Endothelial cell of umbilical vein (primary cell): Measurements from ENCODE around the gene NDUFB5. TPM values are rescaled to one million over a fixed set of nuclear protein-coding genes. Genes with fewer than 3 reads are reported as not detected.

Experiments
- BruUV-seq: library from RNA; stranded (reverse); fragments of 400-500 nt; replicated peaks from 2 replicates; lab custom pipeline; 2021; lab: Mats Ljungman, UMichigan
- CTCF ChIA-PET: fragments of 300-600, 350-600 bp; sonication (Branson Sonifier 250); formaldehyde crosslinking; loops from one replicate; lab custom pipeline; 2021; ENCODE audit warnings: antibody characterized with exemption, inconsistent platforms; lab: Charles Lee
- POLR2A ChIA-PET: fragments of 300-600, 350-600 bp; sonication (Branson Sonifier 250); formaldehyde crosslinking; loops from one replicate; lab custom pipeline; 2021; ENCODE audit warnings: antibody characterized with exemption, inconsistent platforms; lab: Charles Lee
- DNase-seq: peaks from one replicate; pipeline ENCODE4 v3.0.0-alpha.2; 2011; ENCODE audit warnings: low read depth, low spot score
- FAIRE-seq: peaks from 2 replicates; lab custom pipeline; 2011; peaks lifted over from hg19 to GRCh38; lab: Jason Lieb, UNC
- H2AFZ ChIP-seq: 2 replicates; pipeline ENCODE4 v1.6.0; 2012; ENCODE audit warnings: low read depth, low read length, control low read depth, inconsistent platforms
- H3K27ac ChIP-seq: 2 replicates; pipeline ENCODE4 v1.5.1; 2011; ENCODE audit warnings: low read depth, mild to moderate bottlenecking, control low read depth, low read length, moderate library complexity; ENCODE audit not compliant: insufficient read depth
- H3K27me3 ChIP-seq, 2 experiments: 2 replicates each; pipeline versions ENCODE4 v1.6.0 to v1.6.1; 2011; ENCODE audit warnings: low read length in 2 of 2, mixed read lengths in 1 of 2; ENCODE audit not compliant: control insufficient read depth in 2 of 2, insufficient read depth in 2 of 2
- H3K36me3 ChIP-seq, 2 experiments: 2 replicates in 1 of 2; 3 replicates in 1 of 2; pipeline ENCODE4 v1.5.1; 2011; ENCODE audit warnings: low read length in 2 of 2, mild to moderate bottlenecking in 1 of 2, moderate library complexity in 1 of 2; ENCODE audit not compliant: control insufficient read depth in 2 of 2, insufficient read depth in 2 of 2; ENCODE audit errors: extremely low read depth in 1 of 2
- H3K4me1 ChIP-seq: 3 replicates; pipeline ENCODE4 v1.5.1; 2011; ENCODE audit warnings: mild to moderate bottlenecking, low read length; ENCODE audit not compliant: control insufficient read depth, insufficient read depth; ENCODE audit errors: extremely low read depth
- H3K4me2 ChIP-seq: 2 replicates; pipeline ENCODE4 v1.6.1; 2011; ENCODE audit warnings: low read length, control low read depth, mixed read lengths; ENCODE audit not compliant: insufficient read depth
- H3K4me3 ChIP-seq, 3 experiments: fragments of 200-600 bp in 1 of 3; sonication (generic), shearing (Covaris generic) in 1 of 3; replicated peaks in 1 of 3; 2 replicates each; pipeline ENCODE4 v1.5.1; 2011 to 2016; ENCODE audit warnings: control low read depth in 3 of 3, low read length in 3 of 3, mild to moderate bottlenecking in 2 of 3, inconsistent platforms in 1 of 3, low read depth in 1 of 3, moderate library complexity in 1 of 3; ENCODE audit not compliant: insufficient read depth in 1 of 3
- H3K79me2 ChIP-seq: 2 replicates; pipeline ENCODE4 v1.6.0; 2012; ENCODE audit warnings: low read length, inconsistent platforms; ENCODE audit not compliant: control insufficient read depth, insufficient read depth
- H3K9ac ChIP-seq: replicated peaks from 2 replicates; pipeline ENCODE3; 2011; ENCODE audit warnings: low read length, control low read depth; ENCODE audit not compliant: insufficient read depth; ENCODE audit errors: extremely low read depth
- H3K9me1 ChIP-seq: replicated peaks from 3 replicates; pipeline ENCODE4 v1.6.0; 2011; ENCODE audit warnings: mild to moderate bottlenecking, low read length; ENCODE audit not compliant: control insufficient read depth, insufficient read depth; ENCODE audit errors: extremely low read depth
- H3K9me3 ChIP-seq: replicated peaks from 2 replicates; pipeline ENCODE4 v1.5.1; 2012; ENCODE audit warnings: low read length, inconsistent platforms; ENCODE audit not compliant: control insufficient read depth, insufficient read depth
- H4K20me1 ChIP-seq: replicated peaks from 2 replicates; pipeline ENCODE3; 2011; ENCODE audit warnings: mild to moderate bottlenecking, low read length; ENCODE audit not compliant: control insufficient read depth, insufficient read depth; ENCODE audit errors: extremely low read depth
- CTCF ChIP-seq, 2 donors: IDR thresholded peaks; 1 replicate in 1 of 2; 2 replicates in 1 of 2; pipeline ENCODE4 v1.5.1; 2011; ENCODE audit warnings: low read length in 2 of 2, mild to moderate bottlenecking in 2 of 2, moderate library complexity in 2 of 2, control low read depth in 1 of 2, inconsistent platforms in 1 of 2, low read depth in 1 of 2; ENCODE audit not compliant: insufficient read depth in 1 of 2; ENCODE audit errors: extremely low read depth in 1 of 2
- EZH2 ChIP-seq: IDR thresholded peaks from 2 replicates; pipeline ENCODE4 v1.6.1; 2012; ENCODE audit warnings: borderline replicate concordance, low read depth, mild to moderate bottlenecking, moderate library complexity, low read length, inconsistent platforms; ENCODE audit not compliant: severe bottlenecking
- FOS ChIP-seq: IDR thresholded peaks from 2 replicates; pipeline ENCODE4 v1.6.1; 2011; ENCODE audit warnings: mild to moderate bottlenecking, low read length, moderate library complexity, borderline replicate concordance; ENCODE audit not compliant: insufficient read depth
- GATA2 ChIP-seq: IDR thresholded peaks from 2 replicates; pipeline ENCODE4 v1.7.0; 2011; ENCODE audit warnings: low read depth, mild to moderate bottlenecking, moderate library complexity, mixed read lengths, low read length; ENCODE audit not compliant: insufficient read length, insufficient read depth
- JUN ChIP-seq: IDR thresholded peaks from 2 replicates; pipeline ENCODE4 v1.6.1; 2011; ENCODE audit warnings: borderline replicate concordance, low read depth; ENCODE audit not compliant: insufficient read length, insufficient read depth
- MYC ChIP-seq: IDR thresholded peaks from one replicate; pipeline ENCODE4 v1.6.1; 2011; ENCODE audit warnings: mild to moderate bottlenecking, low read depth, low read length
- POLR2A ChIP-seq: IDR thresholded peaks from 2 replicates; pipeline ENCODE4 v1.6.1; 2012; ENCODE audit warnings: low read depth, mild to moderate bottlenecking, control low read depth, low read length
- POLR2AphosphoS5 ChIP-seq: IDR thresholded peaks from 2 replicates; pipeline ENCODE4 v1.6.1; 2012; ENCODE audit warnings: low read depth, mild to moderate bottlenecking, control low read depth, low read length, moderate library complexity; ENCODE audit not compliant: insufficient read depth
- dilution Hi-C: fragments of 300-500 bp; cut with MboI; formaldehyde crosslinking; loops from one replicate; pipeline ENCODE4 v1.15.0; 2019; ENCODE audit warnings: low sequenced_read_pairs; ENCODE audit not compliant: extremely low pct_ligation_motif_present
- intact Hi-C: fragments of 100-400 bp; cut with micrococcal nuclease; formaldehyde crosslinking; loops from one replicate; pipeline ENCODE4 v1.10.0; 2022
- polyA plus RNA-seq, 4 experiments: library from polyadenylated mRNA; depleted of rRNA in 3 of 4; stranded (reverse) in 3 of 4; unstranded in 1 of 4; fragments of >200 nt; gene quantifications; 2 replicates each; pipeline versions ENCODE4 v1.2.1 to v1.2.3, GENCODE V29; 2011 to 2012; ENCODE audit warnings: missing spikeins in 1 of 4
- total RNA-seq: library from RNA; stranded (reverse); gene quantifications from 2 replicates; pipeline ENCODE4 v1.2.3, GENCODE V29; 2021
- TF ChIP-seq, protein P1 (sequence below): IDR thresholded peaks from 2 replicates; pipeline ENCODE4 v1.6.1; 2011; ENCODE audit not compliant: insufficient read depth, insufficient read length

The NDUFB5 gene
- total and polyA plus RNA-seq, 2 donors (not counting 3 experiments of a cell fraction or from before 2014, with no cell fraction given) = 48.2 to 74.9 TPM

- dilution Hi-C loops (no loop called here), intact Hi-C loops (loop anchor here (1.0 to 5.0 kb wide), 5 partner anchors 18 to 949 kb away; partner anchors contain the start of genes MRPL47, NDUFB5 and TTC14)
- Histone ChIP-seq H4K20me1 (no peaks in the 10 kb centered on the region), H3K9me1 (no peaks in the 10 kb centered on the region), H3K4me3 (peak overlapping the region; percentile 34 to 86 (median 81)), H3K79me2 (peaks cover 35% of the 10 kb centered on the region), H3K27ac (peak overlapping the region; percentile 80), H2AFZ (peak overlapping the region; percentile 84), H3K4me1 (peaks cover 13% of the 10 kb centered on the region), H3K9me3 (no peaks in the 10 kb centered on the region), H3K9ac (peak overlapping the region; percentile 85), H3K27me3 (no peaks in the 10 kb centered on the region), H3K4me2 (peak overlapping the region; percentile 87), H3K36me3 (no peaks in the 10 kb centered on the region)
- ChIA-PET CTCF (interaction anchor here (0.6 to 2.3 kb wide), 7 partner anchors 10 to 942 kb away, joined by 3 to 6 read pairs (median 4); no protein-coding TSS in a partner anchor), POLR2A (interaction anchor here (0.7 to 1.4 kb wide), 2 partner anchors 18 to 192 kb away, joined by 5 to 8 read pairs; no protein-coding TSS in a partner anchor)
- FAIRE-seq (no peak), DNase-seq (peak; percentile 80)
- TF ChIP-seq MYC (no peak), POLR2A (no peak), EZH2 (no peak), JUN (no peak), FOS (no peak), CTCF (IDR thresholded peaks at IDR 0.05; ENCODE audit: extremely low read depth in 1 of 2, insufficient read depth in 1 of 2, low read depth in 1 of 2, low read length in 2 of 2) (no peak), POLR2AphosphoS5 (no peak), GATA2 (no peak)
- TF ChIP-seq, protein P1, sequence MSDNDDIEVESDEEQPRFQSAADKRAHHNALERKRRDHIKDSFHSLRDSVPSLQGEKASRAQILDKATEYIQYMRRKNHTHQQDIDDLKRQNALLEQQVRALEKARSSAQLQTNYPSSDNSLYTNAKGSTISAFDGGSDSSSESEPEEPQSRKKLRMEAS = no peak
- TSS peak; percentile 17 for BruUV-seq
Measured at GRCh38 chr3:179653096-179653797, 48.7 kb downstream of the NDUFB5 start.
